GM21423 (cell line): Measurements from ENCODE around the gene DEPDC7.

Source experiments
- ATAC-seq: cut with Tn5 transposase; IDR thresholded peaks from one replicate; pipeline ENCODE4 v1.9.1; 2021; ENCODE audit warnings: mild to moderate bottlenecking, moderate library complexity; ENCODE audit not compliant: unreplicated experiment

DEPDC7 gene

DNA sequence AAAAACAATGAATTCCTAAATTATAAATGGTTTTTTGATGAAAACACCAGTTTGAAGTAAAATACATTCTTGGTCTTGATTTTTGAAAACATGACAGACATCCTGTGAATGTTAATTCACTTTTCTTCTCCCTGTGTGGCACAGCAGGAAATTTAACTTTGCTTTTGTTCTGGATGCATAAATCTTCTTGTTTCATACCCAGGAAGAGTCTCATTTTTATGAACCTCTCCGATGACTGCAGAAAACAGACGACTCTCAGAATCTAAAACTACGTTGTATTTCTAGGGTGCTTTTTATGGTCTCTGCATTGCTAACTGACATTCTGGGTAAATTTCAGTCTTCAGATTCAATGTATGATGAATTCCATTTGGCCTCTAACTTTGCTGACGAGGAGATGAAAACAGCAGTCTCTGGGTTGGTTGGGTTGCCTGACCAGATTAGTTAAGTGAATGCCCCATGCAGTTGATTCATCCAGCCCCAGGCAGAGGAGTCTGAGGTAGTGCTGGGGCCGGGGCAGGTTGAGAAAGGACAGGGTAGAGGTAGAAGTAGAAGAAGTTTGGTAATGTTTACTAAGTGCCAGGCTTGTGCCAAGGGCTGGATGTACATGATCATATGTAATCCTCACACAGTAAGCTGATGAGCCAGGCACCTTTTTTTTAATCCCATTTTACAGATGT, 43.8 kb downstream of the DEPDC7 start:
- no peak for ATAC-seq

DNA sequence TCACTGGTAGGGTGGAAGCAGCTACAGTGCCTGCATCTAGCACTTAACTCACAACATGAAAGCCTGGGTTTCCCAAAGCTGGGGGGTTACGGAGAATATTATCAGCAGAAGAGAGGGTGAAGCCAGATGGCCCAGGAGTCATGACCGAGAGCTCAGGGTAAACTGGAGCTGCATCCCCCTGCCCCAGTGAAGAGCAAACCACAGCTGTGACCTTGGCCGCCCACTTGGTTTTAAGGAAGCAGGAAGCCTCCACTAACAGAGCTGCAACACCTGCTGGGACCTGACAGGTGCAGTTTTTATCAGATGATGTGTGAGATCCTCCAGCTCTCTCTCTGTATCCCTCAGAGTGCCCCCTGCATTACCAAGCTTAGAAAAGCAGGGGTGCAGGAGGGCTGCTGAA, 44.6 kb downstream of the DEPDC7 start:
- ATAC-seq = no peak

DNA sequence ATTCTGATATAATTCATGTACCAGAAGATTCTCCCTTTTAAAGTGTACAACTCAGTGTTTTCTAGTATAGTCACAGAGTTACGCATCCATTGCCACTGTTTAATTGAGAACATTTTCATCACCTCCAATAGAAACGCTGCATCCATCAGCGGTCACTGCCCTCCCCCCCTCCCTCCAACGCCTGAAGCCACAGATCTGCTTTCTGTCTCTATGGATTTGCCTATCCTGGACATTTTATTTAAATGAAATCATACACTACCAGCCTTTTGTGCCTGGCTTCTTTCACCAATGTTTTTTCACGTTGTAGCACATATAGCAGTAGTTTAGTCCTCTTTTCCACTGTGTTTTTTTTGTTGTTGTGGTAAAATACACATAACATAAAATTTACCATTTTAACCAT, 46.5 kb downstream of the DEPDC7 start:
- no peak for ATAC-seq

DNA sequence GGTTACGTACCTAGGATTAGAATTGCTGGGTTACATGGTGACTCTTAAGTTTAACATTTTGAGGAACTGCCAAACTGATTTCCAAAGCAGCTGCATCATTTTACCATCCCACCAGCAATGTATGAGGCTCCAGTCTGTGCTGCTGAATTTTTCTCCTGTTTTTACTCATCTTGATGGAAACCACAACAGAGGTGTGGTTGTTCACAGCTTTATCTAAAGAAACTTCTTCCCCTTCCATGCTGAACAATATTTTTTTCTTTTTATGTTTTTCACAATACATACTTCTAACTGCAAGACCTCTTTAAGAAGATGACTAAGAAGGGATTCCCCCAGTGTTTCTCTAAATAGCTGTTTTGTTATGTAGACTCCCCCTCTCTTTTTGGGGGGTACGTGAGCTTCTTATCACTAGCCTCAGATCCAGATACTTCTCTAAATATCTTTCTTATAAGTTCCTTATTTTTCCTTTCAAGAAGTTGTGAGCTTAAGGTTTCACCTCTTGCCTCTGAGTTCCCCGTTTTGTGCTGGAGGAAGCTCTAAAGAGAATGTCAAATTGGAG, 47.7 kb downstream of the DEPDC7 start:
- ATAC-seq = no peak

DNA sequence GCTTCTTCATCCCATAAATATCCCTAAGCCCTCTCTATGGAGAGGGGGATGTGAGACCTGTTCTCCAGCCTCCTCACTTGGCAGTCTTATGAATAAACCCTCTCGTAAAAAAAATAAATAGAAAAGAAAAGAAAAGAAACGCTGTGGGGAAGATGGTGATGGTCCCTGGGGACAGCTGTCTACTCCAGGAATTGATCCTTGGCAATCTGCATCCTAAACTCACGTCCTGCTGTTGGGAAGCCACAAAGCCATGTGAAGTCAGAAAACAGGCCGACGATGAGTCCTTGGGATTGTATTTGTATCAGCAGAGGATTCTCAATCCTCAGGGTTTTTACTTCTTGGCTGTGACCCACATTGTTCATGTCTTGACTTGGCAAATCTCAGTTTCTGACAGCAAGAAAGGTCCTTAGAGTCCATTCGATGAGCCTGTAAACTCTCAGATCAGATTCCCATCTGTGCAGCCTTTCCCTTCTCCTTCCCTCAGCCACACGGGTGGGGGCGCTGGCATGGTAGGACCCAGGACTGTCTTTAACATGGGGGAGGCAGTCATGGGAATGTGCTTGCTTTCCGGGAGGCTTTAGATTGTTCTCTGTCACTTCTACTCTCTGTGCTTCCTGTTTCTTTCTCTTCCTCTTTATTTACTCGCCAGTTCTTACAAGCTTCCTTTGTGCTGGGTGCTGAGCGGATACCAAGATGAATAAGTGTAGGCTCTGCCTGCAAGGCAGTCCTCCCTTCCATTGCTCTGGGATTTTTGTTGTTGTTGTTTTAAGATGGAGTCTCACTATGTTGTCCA, 48.6 kb downstream of the DEPDC7 start:
- no peak for ATAC-seq

DNA sequence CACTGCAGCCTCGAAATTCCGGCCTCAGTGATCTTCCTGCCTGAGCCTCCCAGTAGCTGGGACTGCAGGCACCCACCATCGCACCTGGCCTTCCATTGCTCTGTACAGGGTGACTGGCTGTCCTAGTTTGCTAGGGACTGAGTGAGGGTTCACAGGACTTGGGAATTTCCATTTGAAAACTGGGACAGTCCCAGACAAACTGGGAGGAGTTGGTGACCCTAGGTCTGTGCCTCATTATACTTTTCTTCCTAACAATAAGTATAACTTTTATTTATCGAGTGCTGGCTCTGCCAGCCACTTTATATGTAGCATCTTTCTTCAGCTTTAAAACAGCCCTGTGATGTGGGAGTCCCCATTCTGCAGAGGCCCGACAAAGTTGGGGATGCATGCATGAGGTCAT, 49.2 kb downstream of the DEPDC7 start:
- no peak for ATAC-seq

DNA sequence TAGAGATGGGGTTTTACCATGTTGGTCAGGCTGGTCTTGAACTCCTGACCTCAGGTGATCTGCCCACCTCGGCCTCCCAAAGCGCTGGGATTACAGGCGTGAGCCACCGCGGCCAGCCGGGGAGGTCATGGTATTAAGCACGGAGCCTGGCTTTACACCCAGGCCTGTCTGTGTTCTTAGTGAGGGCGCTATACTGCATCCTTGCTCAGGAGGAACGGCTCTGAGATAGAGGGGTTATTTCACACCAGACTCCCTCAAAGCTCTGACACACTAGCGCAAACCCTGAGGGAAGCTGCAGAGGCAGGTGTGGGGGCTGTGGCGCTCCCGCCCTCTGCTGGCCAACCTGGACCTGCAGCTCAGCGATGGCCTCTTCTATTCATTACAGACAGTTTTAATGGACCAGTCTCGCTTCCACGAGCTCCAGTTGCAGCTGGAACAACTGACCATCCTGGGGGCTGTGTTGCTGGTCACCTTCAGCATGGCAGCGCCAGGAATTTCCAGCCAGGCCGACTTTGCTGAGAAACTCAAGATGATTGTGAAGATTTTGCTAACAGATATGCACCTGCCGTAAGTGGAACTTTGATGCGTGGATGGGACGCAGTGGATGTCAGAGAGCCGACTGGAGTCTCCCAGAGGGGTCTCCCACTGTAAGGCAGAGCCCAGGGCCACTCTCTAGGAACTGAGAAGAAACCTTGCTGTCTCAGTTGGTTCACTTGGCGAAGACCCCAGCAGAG, 49.9 kb downstream of the DEPDC7 start:
- ATAC-seq = peak; percentile 55

DNA sequence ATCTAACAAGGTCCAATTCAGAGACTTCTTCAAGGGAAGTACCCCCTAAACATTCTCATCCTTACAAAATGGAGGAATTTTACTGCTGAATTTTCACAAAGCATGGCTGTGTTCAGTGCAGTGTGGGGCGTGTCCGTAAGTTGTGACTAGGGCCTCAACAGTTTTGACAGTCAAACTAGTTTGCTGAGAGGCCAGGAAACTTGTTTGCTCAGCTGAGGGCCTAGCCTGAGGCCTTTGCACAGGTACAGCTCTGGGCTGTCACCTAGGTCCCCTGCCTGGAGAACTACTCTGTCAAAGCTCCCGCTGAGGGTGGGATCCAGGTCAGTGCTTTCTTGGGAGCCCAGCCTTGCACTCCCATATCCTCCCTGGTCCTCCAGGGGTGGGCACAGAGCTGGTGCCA, 51.6 kb downstream of the DEPDC7 start:
- no peak for ATAC-seq

DNA sequence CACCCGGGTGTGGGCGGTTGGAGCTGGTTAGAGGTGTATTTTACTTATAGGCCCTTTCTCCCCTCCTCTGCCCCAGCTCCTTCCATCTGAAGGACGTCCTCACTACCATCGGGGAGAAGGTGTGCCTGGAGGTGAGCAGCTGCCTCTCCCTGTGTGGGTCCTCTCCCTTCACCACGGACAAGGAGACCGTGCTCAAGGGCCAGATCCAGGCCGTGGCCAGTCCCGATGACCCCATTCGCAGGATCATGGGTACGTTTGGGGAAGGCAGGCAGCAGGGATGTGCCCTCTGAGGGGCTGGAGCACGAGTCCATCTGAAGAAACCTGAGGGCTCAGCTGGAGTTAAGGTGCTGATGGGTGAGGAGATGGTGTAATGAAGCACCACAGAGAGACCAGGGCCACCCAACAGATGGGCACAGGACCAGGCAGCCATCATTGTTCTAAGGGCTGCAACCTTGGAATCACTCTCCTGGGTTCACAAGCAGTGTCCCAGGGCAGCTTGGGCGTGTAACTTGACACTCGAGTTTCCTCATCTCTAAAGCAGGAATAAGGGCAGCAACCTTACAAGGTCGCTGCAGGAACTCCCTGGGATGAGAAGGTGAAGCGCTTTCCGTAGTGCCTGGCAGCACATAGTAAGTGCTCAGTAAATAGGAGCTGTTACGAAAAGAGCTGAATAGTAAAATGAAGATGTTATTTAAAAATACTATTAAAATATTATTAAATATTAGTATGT, 53.1 kb downstream of the DEPDC7 start:
- no peak for ATAC-seq

DNA sequence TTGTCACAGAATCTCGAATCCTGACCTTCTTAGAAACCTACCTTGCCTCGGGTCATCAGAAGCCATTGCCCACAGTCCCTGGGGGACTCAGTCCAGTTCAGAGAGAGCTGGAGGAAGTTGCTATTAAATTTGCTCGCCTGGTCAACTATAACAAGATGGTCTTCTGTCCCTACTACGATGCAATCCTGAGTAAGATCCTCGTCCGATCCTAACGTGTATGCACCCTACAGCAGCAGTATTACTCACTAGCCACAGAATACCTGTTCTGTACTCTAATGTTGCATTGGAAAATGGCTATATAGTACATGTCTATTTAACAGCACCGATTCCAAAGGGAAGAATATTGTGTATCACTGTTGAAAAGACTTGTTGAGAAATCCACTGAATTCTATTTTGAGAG, 56.8 kb downstream of the DEPDC7 start:
- no peak for ATAC-seq
